HepG2 (cell line): ENCODE measurements around the gene PCDHB10. TPM values are rescaled to one million over a fixed set of nuclear protein-coding genes. Genes with fewer than 3 reads are reported as not detected.
"Not testable (repeated sequence)": the region's sequence is repeated elsewhere in the genome, so short reads cannot be mapped to it uniquely, and the experiment has no call there.

Experiments
- ATAC-seq: fragments of 200-7000 bp; cut with Tn5 transposase; 3 replicates; pipeline ENCODE4 v1.9.1; 2020; ENCODE audit warnings: mild to moderate bottlenecking, moderate library complexity
- BruUV-seq: library from RNA; stranded (reverse); fragments of 400-500 nt; replicated peaks from 2 replicates; lab custom pipeline; 2021; lab: Mats Ljungman, UMichigan
- CTCF ChIA-PET: fragments of 300-600 bp; formaldehyde crosslinking; extraction: SDS; loops from one replicate; lab custom pipeline; 2021; ENCODE audit warnings: low total read pairs, inconsistent platforms, low intra/inter-chr PET ratio; lab: Yijun Ruan, JAX
- POLR2A ChIA-PET: fragments of 350-600 bp; sonication (Branson Sonifier 250); formaldehyde crosslinking; loops from one replicate; lab custom pipeline; 2020; ENCODE audit warnings: antibody characterized with exemption, inconsistent platforms; lab: Yijun Ruan, JAX
- DNase-seq: peaks from one replicate; pipeline ENCODE4 v3.0.0-alpha.2; 2015; ENCODE audit warnings: low spot score
- FAIRE-seq: peaks from 3 replicates; lab custom pipeline; 2011; peaks lifted over from hg19 to GRCh38; lab: Jason Lieb, UNC
- H2AFZ ChIP-seq: one replicate; pipeline ENCODE4 v1.6.1; 2011; ENCODE audit warnings: low read length, inconsistent platforms
- H3K27ac ChIP-seq: fragments of 300-600 bp; 3 replicates; pipeline ENCODE4 v1.8.0; 2011; ENCODE audit warnings: mixed run types, mild to moderate bottlenecking, mixed read lengths, low read length, inconsistent platforms; ENCODE audit not compliant: insufficient read depth; ENCODE audit errors: extremely low read length
- H3K27me3 ChIP-seq, 2 experiments: fragments of 200-600 bp in 1 of 2; 2 replicates in 1 of 2; 3 replicates in 1 of 2; pipeline versions ENCODE4 v1.6.0 to v1.8.0; 2011; ENCODE audit warnings: low read length in 2 of 2, mild to moderate bottlenecking in 2 of 2, moderate library complexity in 2 of 2, inconsistent platforms in 1 of 2; ENCODE audit not compliant: insufficient read depth in 2 of 2, control insufficient read depth in 1 of 2
- H3K36me3 ChIP-seq, 2 experiments: fragments of 200-600 bp in 1 of 2; replicated peaks in 1 of 2; 2 replicates in 1 of 2; 3 replicates in 1 of 2; pipeline versions ENCODE4 v1.5.1 to v1.8.0; 2011; ENCODE audit warnings: low read length in 2 of 2, inconsistent platforms in 1 of 2; ENCODE audit not compliant: insufficient read depth in 2 of 2, control insufficient read depth in 1 of 2
- H3K4me1 ChIP-seq: 2 replicates; pipeline ENCODE4 v1.5.1; 2012; ENCODE audit warnings: low read length, inconsistent platforms; ENCODE audit not compliant: insufficient read depth
- H3K4me2 ChIP-seq: 2 replicates; pipeline ENCODE4 v1.6.0; 2011; ENCODE audit warnings: low read depth, low read length, inconsistent platforms
- H3K4me3 ChIP-seq, 3 experiments: fragments of 200-600 bp in 1 of 3; sonication (generic), shearing (Covaris generic) in 1 of 3; replicated peaks in 1 of 3; 2 replicates each; pipeline ENCODE4 v1.5.1; 2011 to 2016; ENCODE audit warnings: low read length in 3 of 3, inconsistent platforms in 2 of 3, low read depth in 2 of 3, mild to moderate bottlenecking in 2 of 3, control low read depth in 1 of 3, mixed read lengths in 1 of 3; ENCODE audit not compliant: insufficient read depth in 1 of 3
- H3K79me2 ChIP-seq: one replicate; pipeline ENCODE4 v1.6.1; 2011; ENCODE audit warnings: low read length, inconsistent platforms; ENCODE audit not compliant: insufficient read depth
- H3K9ac ChIP-seq: 2 replicates; pipeline ENCODE4 v1.6.0; 2011; ENCODE audit warnings: mild to moderate bottlenecking, low read depth, low read length, inconsistent platforms; ENCODE audit not compliant: insufficient read depth
- H3K9me3 ChIP-seq: 2 replicates; pipeline ENCODE4 v1.5.1; 2012; ENCODE audit warnings: mild to moderate bottlenecking, low read length
- H4K20me1 ChIP-seq: 2 replicates; pipeline ENCODE4 v1.6.0; 2011; ENCODE audit warnings: inconsistent platforms, mild to moderate bottlenecking, low read length, moderate library complexity; ENCODE audit not compliant: insufficient read depth
- ARID4A ChIP-seq: sonication (generic); formaldehyde crosslinking; IDR thresholded peaks from 2 replicates; pipeline ENCODE4 v1.5.0; 2020; ENCODE audit warnings: mild to moderate bottlenecking, missing genetic modification reagents, borderline replicate concordance
- CTCF ChIP-seq: sonication (generic); formaldehyde crosslinking; IDR thresholded peaks from 2 replicates; pipeline ENCODE4 v1.5.0; 2020; ENCODE audit warnings: mild to moderate bottlenecking, missing genetic modification reagents, moderate library complexity
- whole genome bisulfite sequencing: methylation state at CpG from one replicate; pipeline ENCODE4 v1.1.6; 2017; ENCODE audit warnings: low lambda C conversion rate; 5-methylcytosine and 5-hydroxymethylcytosine counted together
- in situ Hi-C: cut with HindIII; loops from 2 replicates; pipeline ENCODE4 v1.10.0; 2017; ENCODE audit warnings: low pct_unique_long_range_greater_than_20kb; ENCODE audit not compliant: extremely low pct_ligation_motif_present
- intact Hi-C: fragments of 100-400 bp; cut with micrococcal nuclease; formaldehyde crosslinking; loops from one replicate; pipeline ENCODE4 v1.10.0; 2022; ENCODE audit not compliant: unreplicated experiment
- polyA plus RNA-seq, 8 experiments: library from polyadenylated mRNA; depleted of rRNA in 3 of 8; stranded (reverse) in 7 of 8; unstranded in 1 of 8; fragments of >200 nt; fragmentation: Illumina TruSeq in 4 of 8; extraction: Trizol in 4 of 8; gene quantifications; 2 replicates each; pipeline versions ENCODE4 v1.2.1 to v1.2.3, GENCODE V29; 2011 to 2016; ENCODE audit warnings: low read depth in 4 of 8, missing spikeins in 1 of 8, mixed read lengths in 1 of 8; ENCODE audit not compliant: insufficient read depth in 1 of 8
- total RNA-seq, 5 experiments: library from RNA; depleted of rRNA; stranded (reverse); fragments of >200 nt; fragmentation: Illumina TruSeq; extraction: Trizol; gene quantifications; 2 replicates each; pipeline ENCODE4 v1.2.3, GENCODE V29; 2016; ENCODE audit warnings: low read depth in 1 of 5

The PCDHB10 gene
- total and polyA plus RNA-seq, 2 of the 13 experiments (the other 11 are each of a cell fraction or from before 2014, with no cell fraction given), result 0.05 TPM; not detected in 1

- no peak for FAIRE-seq
- H3K27me3 ChIP-seq, result peaks cover 2 to 10% of the 10 kb centered on the region in 2 experiments; a peak in 2 of 5 replicates
- TF ChIP-seq CTCF (CRISPR knock-in tag), result peak; percentile 54
- no peak for TF ChIP-seq ARID4A (CRISPR knock-in tag)
- TF ChIP-seq, all 625 proteins: peak for 1
- Histone ChIP-seq H3K4me1 (no peaks in the 10 kb centered on the region), H3K4me2 (no peak overlapping the region), H3K4me3 (no peak overlapping the region), H3K36me3 (no peaks in the 10 kb centered on the region), H2AFZ (no peak overlapping the region), H4K20me1 (no peaks in the 10 kb centered on the region), H3K27ac (no peak overlapping the region), H3K9me3 (no peaks in the 10 kb centered on the region; the same call in 1 of the 2 replicates), H3K79me2 (no peaks in the 10 kb centered on the region), H3K9ac (no peak overlapping the region)
- ChIA-PET POLR2A (no interaction called here), CTCF (no interaction called here)
- ATAC-seq (peak; percentile 81), DNase-seq (no peak)
- WGBS, result 25% methylated on average over 21 of the region's 21 CpGs
- in situ Hi-C loops, result no loop called here
- BruUV-seq, result no TSS peak
- intact Hi-C loops, result no loop called here
Observed at GRCh38 chr5:141155540-141156374, 36.4 kb upstream of the PCDHB10 start.

GRCh38 chr5:141157356-141157755 lies 34.8 kb upstream of the PCDHB10 start:
- in situ Hi-C loops, DNase-seq, H4K20me1 ChIP-seq, H3K9me3 ChIP-seq, FAIRE-seq, H3K4me2 ChIP-seq, BruUV-seq, CTCF ChIA-PET, H3K9ac ChIP-seq, POLR2A ChIA-PET, H3K4me3 ChIP-seq, H3K27ac ChIP-seq, H2AFZ ChIP-seq, ATAC-seq, H3K36me3 ChIP-seq, intact Hi-C loops, H3K4me1 ChIP-seq, H3K27me3 ChIP-seq, H3K79me2 ChIP-seq: not testable (repeated sequence)
- WGBS, result 81% methylated on average over 14 of the region's 38 CpGs

GRCh38 chr5:141157901-141158300 lies 34.3 kb upstream of the PCDHB10 start:
- ATAC-seq, H3K9ac ChIP-seq, H3K4me1 ChIP-seq, H4K20me1 ChIP-seq, H3K4me3 ChIP-seq, H3K9me3 ChIP-seq, BruUV-seq, H2AFZ ChIP-seq, H3K79me2 ChIP-seq, in situ Hi-C loops, FAIRE-seq, H3K27me3 ChIP-seq, H3K27ac ChIP-seq, POLR2A ChIA-PET, H3K4me2 ChIP-seq, H3K36me3 ChIP-seq, DNase-seq, intact Hi-C loops, CTCF ChIA-PET: not testable (repeated sequence)
- WGBS, result 46% methylated on average over 13 of the region's 28 CpGs
